ENCODE data around the gene PPL. TPM values are rescaled to one million over a fixed set of nuclear protein-coding genes. Genes with fewer than 3 reads are reported as not detected.

Gene PPL
- total and polyA plus RNA-seq, 2 of the 13 experiments (the other 11 are each of a cell fraction or from before 2014, with no cell fraction given), result 5.7 to 6.6 TPM

GRCh38 chr16:4895366-4895765 is 41.6 kb downstream of the PPL start:
- intact Hi-C loops (cut with micrococcal nuclease; ENCODE audit: unreplicated experiment) (no loop called here), in situ Hi-C loops (cut with HindIII; ENCODE audit: extremely low pct_ligation_motif_present, low pct_unique_long_range_greater_than_20kb) (no loop called here)
- ChIA-PET POLR2A (no interaction called here), CTCF (ENCODE audit: low intra/inter-chr PET ratio, low total read pairs) (no interaction called here)
- Histone ChIP-seq H3K4me1 (ENCODE audit: insufficient read depth, low read length) (no peaks in the 10 kb centered on the region), H3K36me3 (replicated peaks in 1 of 2; ENCODE audit: control insufficient read depth in 1 of 2, insufficient read depth in 2 of 2, low read length in 2 of 2) (no peaks in the 10 kb centered on the region; a peak in 1 of 5 replicates), H4K20me1 (ENCODE audit: insufficient read depth, low read length) (no peaks in the 10 kb centered on the region), H3K4me2 (ENCODE audit: low read depth, low read length) (no peak overlapping the region), H3K79me2 (ENCODE audit: insufficient read depth, low read length) (no peaks in the 10 kb centered on the region), H3K9ac (ENCODE audit: insufficient read depth, low read depth, low read length) (no peak overlapping the region), H3K9me3 (ENCODE audit: low read length) (no peaks in the 10 kb centered on the region), H3K27me3 (ENCODE audit: control insufficient read depth in 1 of 2, insufficient read depth in 2 of 2, low read length in 2 of 2) (no peaks in the 10 kb centered on the region), H3K27ac (ENCODE audit: extremely low read length, insufficient read depth, low read length) (no peak overlapping the region), H2AFZ (ENCODE audit: low read length) (no peak overlapping the region), H3K4me3 (replicated peaks in 1 of 3; ENCODE audit: insufficient read depth in 1 of 3, low read depth in 2 of 3, low read length in 3 of 3) (no peak overlapping the region)
- no CpG with 5 or more reads among the region's 13 CpGs for WGBS (ENCODE audit: low lambda C conversion rate)
- TF ChIP-seq, protein P1, sequence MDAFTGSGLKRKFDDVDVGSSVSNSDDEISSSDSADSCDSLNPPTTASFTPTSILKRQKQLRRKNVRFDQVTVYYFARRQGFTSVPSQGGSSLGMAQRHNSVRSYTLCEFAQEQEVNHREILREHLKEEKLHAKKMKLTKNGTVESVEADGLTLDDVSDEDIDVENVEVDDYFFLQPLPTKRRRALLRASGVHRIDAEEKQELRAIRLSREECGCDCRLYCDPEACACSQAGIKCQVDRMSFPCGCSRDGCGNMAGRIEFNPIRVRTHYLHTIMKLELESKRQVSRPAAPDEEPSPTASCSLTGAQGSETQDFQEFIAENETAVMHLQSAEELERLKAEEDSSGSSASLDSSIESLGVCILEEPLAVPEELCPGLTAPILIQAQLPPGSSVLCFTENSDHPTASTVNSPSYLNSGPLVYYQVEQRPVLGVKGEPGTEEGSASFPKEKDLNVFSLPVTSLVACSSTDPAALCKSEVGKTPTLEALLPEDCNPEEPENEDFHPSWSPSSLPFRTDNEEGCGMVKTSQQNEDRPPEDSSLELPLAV (CRISPR knock-in tag; conservative IDR thresholded peaks at IDR 0.05; ENCODE audit: low read depth), result no peak
- TF ChIP-seq DDIT3 (CRISPR knock-in tag; IDR thresholded peaks at IDR 0.05) (no peak), HOXA9 (CRISPR knock-in tag; IDR thresholded peaks at IDR 0.05; ENCODE audit: borderline replicate concordance) (no peak), KDM4B (CRISPR knock-in tag; IDR thresholded peaks at IDR 0.05) (no peak), ZNF530 (CRISPR knock-in tag; IDR thresholded peaks at IDR 0.05; ENCODE audit: low read depth) (no peak), AHDC1 (CRISPR knock-in tag; IDR thresholded peaks at IDR 0.05; ENCODE audit: borderline replicate concordance) (no peak)
- ATAC-seq (no peak; the same call in 2 of the 3 replicates), FAIRE-seq (no peak), DNase-seq (ENCODE audit: low spot score) (no peak)
- no TSS peak for BruUV-seq (replicated peaks)

All from HepG2 (cell line).